ENCODE measurements around the gene OTUB2. TPM values are rescaled to one million over a fixed set of nuclear protein-coding genes. Genes with fewer than 3 reads are reported as not detected.

The OTUB2 gene
- polyA plus RNA-seq = under 1 TPM in 2 of 3 donors, not detected in 1; 0.22 to 0.33 TPM

DNA sequence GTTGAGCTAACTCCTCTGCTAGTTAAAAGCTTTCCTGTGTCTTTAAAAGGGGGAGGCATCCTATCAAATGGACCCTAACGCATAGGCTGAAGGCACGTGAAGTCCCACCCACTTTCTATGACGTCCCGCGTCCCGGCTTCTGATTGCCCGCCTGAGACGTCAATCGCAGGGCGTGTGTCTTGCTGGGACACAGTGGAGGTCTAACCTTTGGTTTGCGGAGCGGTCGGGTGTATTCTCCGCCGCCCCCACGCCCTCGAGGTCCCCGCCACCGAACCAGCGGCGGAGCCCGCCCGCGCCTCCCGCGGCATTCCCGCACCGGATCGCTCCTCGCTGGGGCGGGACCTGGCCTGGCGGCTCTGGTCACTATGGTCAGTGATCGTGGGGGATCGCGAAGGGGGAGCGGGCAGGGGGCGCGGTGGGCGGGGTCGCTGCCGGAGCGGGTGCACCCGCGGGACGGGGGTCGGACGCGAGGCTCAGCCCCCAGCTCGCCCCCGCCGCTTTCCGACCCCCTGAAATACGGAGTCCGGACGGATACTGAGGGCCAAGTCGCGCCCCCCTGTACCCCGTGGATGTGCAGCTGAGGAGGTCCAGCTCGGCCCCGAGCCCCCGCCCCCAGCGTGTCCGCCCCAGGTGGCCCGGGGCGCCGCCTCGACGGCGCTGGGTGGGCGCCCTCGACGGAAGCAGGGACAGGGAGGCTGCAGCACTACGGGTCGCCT is at the start of gene OTUB2:
Gene OTUB2, plus strand, starts transcription at position 168 of the 716 bp plus-strand sequence. Its CDS starts 198 bp downstream, at position 366.
- peaks cover 5 to 10% (median 6%) of the 10 kb centered on the region in 3 donors for H3K27me3 Mint-ChIP-seq (ENCODE audit: low read depth in 3 of 3)
- H3K27ac Mint-ChIP-seq = peak within 1 kb of the TSS in 2 of 6 donors; percentile 21 to 77
- DNase-seq = peak; percentile 93 to 96 (median 94)
- H3K4me1 Mint-ChIP-seq = peaks cover 7 to 11% of the 10 kb centered on the region in 2 donors
- no peaks in the 10 kb centered on the region for H3K36me3 Mint-ChIP-seq
- H3K4me3 Mint-ChIP-seq = peak within 1 kb of the TSS; percentile 80 to 86 (median 85)
- no peaks in the 10 kb centered on the region for H3K9me3 Mint-ChIP-seq

DNA sequence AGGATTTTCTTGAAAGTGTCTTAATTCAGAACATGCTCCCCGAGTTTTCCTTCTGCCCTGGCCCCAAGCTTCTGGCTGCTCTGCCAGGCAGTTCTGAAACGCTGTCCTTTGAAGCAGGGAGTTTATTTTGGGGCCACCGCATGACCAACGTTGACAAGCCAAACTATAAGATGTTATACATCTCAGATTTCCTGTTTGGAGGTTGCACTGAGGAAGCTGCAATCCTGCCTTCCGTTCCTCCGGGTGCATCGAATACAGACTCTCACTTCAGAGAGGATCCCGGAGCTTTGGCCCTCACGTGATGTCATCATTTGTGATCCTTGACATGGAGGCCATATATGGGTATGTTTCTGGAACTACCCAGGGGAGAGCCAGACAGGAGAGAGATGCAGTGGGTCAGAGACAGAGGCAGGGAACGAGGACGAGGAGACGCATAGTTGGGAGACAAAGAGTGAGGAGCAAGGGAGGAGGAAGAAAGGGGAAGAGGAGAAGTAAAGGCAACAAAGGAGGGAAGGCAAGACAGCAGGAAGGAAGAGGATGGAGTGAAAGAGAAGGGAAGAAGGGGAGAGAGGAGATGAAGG is 49.6 kb upstream of the OTUB2 start, which contains the start of gene ASB2:
Gene ASB2, minus strand, starts transcription at position 94 of the 581 bp plus-strand sequence. CDS start 12,031 bp downstream, outside the sequence.
- Mint-ChIP-seq H3K27ac (peak within 1 kb of the TSS in 3 of 6 donors; percentile 1 to 23 (median 11)), H3K9me3 (peaks cover 0 to 11% (median 2%) of the 10 kb centered on the region in 6 donors), H3K27me3 (ENCODE audit: low read depth in 3 of 3) (peaks cover 7 to 11% (median 8%) of the 10 kb centered on the region in 3 donors), H3K4me3 (peak within 1 kb of the TSS in 2 of 5 donors; percentile 4 to 67), H3K4me1 (peaks cover 30 to 40% of the 10 kb centered on the region in 2 donors), H3K36me3 (peaks cover 0 to 3% (median 0%) of the 10 kb centered on the region in 3 donors)
- no peak for DNase-seq

DNA sequence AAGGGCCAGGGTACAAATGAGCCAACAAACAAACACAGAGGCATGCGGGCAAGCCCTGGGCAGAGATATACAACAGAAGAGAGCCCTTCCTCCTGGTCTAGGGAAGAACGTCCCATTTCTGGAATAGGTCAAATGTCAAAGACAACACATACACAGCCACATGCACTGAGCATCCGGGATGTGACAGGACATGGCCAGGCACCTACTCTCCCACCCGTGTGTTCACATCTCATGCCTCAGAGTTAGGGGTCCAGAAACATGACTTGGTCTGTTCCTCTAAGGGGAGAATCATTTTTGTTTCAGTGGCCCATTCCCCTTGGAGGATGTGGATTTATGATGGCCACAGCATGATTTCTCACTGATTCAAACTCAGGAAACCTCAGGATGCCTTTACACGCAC is 49.0 kb upstream of the OTUB2 start:
- Mint-ChIP-seq H3K4me3 (no peak overlapping the region), H3K4me1 (peaks cover 29 to 38% of the 10 kb centered on the region in 2 donors), H3K27ac (no peak overlapping the region), H3K9me3 (peaks cover 0 to 11% (median 2%) of the 10 kb centered on the region in 6 donors), H3K27me3 (ENCODE audit: low read depth in 3 of 3) (peaks cover 7 to 11% (median 10%) of the 10 kb centered on the region in 3 donors), H3K36me3 (peaks cover 0 to 3% (median 0%) of the 10 kb centered on the region in 3 donors)
- no peak for DNase-seq

DNA sequence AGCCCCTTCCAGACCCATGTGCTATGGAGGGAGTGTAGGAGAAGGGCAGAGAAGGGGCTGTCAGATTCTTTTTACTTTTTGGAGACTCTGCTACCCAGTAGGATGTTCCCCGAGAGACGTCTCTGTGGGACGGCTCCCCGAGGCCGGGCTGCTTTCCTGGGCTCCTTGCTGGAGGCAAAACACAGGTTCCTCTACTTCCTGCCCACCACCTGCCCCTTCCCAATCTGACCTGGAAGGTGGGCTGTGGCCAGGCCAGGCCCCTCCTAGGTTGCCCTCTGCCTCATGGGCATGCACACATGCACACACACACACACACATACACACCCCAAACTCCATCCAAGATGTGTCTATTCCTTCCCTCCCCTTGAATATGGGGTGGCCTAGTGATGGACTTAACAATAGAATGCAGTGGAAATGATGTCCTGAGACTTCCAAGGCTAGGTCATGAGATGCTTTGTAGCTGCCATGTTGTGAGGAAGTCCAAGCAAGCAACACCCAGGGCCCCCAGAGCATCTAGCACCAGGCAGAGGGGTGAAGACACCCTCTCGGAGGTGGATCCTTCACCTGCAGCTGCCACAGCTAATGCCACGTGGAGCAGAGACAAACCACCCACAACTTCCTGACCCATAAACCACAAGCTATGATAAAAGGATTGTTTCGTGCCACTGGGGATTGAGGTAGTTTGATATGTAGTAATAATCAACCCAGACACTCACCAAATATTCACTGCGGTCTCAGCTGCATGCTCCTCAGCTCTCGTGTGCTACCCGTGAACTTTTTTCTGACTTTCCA is 48.2 kb upstream of the OTUB2 start:
- peaks cover 29 to 38% of the 10 kb centered on the region in 2 donors for H3K4me1 Mint-ChIP-seq
- peaks cover 0 to 3% (median 0%) of the 10 kb centered on the region in 3 donors for H3K36me3 Mint-ChIP-seq
- peak overlapping the region; percentile 9 to 71 (median 52) for H3K27ac Mint-ChIP-seq
- peak overlapping the region in 4 of 5 donors; percentile 10 to 52 (median 40) for H3K4me3 Mint-ChIP-seq
- H3K27me3 Mint-ChIP-seq (ENCODE audit: low read depth in 3 of 3) = peaks cover 7 to 11% (median 10%) of the 10 kb centered on the region in 3 donors
- peaks cover 0 to 11% (median 2%) of the 10 kb centered on the region in 6 donors for H3K9me3 Mint-ChIP-seq
- peak; percentile 54 to 66 (median 63) for DNase-seq

DNA sequence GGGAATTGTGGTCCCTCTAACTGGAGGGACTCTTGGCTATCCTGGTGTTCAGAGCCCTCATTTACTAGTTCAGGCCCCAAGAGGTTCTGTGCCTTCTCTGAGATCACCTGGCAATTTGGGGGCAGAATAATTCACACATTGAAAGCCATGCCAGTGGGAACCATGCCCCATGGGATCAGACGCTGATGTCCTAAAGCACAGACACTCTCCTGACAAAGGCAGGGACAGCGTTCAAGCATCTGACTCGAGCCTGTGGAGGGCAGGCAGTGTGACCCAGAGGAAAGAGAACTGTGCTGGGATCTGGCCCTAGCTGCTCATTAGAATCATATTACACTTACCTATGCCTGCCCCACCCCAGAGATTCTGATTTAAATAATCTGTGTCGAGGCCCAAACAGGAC is 47.4 kb upstream of the OTUB2 start:
- Mint-ChIP-seq H3K36me3 (peaks cover 0 to 3% (median 0%) of the 10 kb centered on the region in 3 donors), H3K27ac (peak overlapping the region in 5 of 6 donors; percentile 9 to 62 (median 51)), H3K9me3 (peaks cover 0 to 11% (median 2%) of the 10 kb centered on the region in 6 donors), H3K4me3 (no peak overlapping the region), H3K27me3 (ENCODE audit: low read depth in 3 of 3) (peaks cover 7 to 10% (median 8%) of the 10 kb centered on the region in 3 donors), H3K4me1 (peaks cover 29 to 38% of the 10 kb centered on the region in 2 donors)
- DNase-seq = no peak

DNA sequence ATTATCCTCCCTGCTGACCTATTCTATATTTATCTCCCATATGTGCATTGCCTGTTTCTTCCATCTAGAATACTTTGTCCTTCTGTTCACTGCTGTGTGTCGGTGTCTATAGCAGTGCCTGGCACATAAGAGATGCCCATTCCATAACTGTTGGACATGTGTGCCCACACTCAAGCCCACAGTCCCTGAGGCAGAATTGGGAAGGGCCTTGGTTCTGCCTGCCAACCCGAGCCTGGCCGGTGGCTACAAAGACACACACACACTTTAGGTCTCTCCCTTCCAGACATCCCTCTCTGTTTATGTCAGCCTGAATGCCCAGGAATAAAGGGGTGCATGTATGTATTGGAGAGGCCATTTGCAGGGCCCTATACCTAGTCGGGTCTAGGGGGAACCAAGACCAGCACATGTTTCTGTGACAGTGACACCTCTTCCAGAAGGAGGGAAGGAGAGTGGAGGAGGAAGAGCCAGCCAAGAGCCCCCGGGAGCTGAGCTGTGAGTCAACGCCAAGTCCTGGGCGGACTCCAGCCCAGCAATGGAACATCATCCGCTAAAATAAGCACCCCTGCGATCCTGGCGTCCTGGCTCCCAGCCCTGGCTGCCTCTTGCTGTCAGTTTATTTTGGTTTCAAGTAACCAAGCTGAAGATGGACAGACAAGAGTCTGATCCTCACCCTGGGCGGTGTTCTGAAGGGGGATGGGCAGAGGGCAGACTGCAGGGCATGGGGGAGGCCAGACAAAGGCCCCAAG is 45.5 kb upstream of the OTUB2 start:
- peaks cover 0 to 3% (median 0%) of the 10 kb centered on the region in 3 donors for H3K36me3 Mint-ChIP-seq
- peak overlapping the region in 1 of 6 donors; percentile 59 for H3K27ac Mint-ChIP-seq
- H3K27me3 Mint-ChIP-seq (ENCODE audit: low read depth in 3 of 3) = peaks cover 7 to 15% (median 8%) of the 10 kb centered on the region in 3 donors
- no peak for DNase-seq
- H3K4me1 Mint-ChIP-seq = peaks cover 29 to 38% of the 10 kb centered on the region in 2 donors
- H3K4me3 Mint-ChIP-seq = no peak overlapping the region
- peaks cover 0 to 11% (median 2%) of the 10 kb centered on the region in 6 donors for H3K9me3 Mint-ChIP-seq

DNA sequence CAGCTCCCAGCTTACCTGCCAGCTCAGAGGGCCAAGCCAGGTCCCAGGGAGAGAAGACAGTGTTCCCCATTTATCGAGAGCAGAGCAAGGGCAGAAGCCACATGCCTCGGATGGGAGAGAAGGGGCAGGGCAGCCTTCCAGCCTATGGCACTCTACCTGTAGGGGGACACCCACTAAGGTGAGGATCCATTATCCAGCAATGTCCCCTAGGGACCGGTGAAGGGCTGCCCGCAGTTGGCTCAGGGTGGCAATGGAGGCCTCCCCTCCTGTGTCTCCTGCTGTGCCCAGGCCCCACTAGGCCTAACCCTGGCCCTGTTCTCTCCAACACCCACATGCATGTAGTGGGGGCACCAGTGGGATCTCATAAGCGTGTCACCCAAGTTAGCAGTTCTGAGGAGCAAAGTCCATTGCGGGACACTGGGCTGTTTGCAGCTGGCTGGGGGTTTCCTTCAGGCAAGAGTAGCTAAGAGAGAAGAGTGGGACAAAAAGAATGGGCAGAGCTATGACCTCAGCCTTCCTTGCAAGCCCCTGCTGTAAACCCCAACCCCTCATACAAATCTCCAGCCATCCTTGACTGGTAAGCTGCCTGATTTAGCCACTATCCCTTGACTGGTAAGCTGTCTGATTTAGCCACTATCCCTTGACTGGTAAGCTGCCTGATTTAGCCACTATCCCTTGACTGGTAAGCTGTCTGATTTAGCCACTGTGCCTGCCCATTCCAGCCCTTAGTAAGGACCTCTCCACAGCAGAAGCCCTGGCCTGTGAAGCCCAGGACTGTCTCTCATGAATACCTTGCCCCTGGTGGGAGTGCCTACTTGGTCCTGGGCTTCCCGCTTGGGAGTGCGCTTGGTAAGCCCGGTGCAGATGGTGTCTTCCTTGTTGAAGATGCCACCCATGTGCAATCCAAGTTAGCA is 44.6 kb upstream of the OTUB2 start:
- peaks cover 23 to 29% of the 10 kb centered on the region in 2 donors for H3K4me1 Mint-ChIP-seq
- H3K36me3 Mint-ChIP-seq = no peaks in the 10 kb centered on the region
- H3K27ac Mint-ChIP-seq = peak overlapping the region in 1 of 6 donors; percentile 21
- DNase-seq = no peak
- H3K9me3 Mint-ChIP-seq = peaks cover 0 to 11% (median 2%) of the 10 kb centered on the region in 6 donors
- H3K27me3 Mint-ChIP-seq (ENCODE audit: low read depth in 3 of 3) = peaks cover 6 to 15% (median 7%) of the 10 kb centered on the region in 3 donors
- H3K4me3 Mint-ChIP-seq = no peak overlapping the region

DNA sequence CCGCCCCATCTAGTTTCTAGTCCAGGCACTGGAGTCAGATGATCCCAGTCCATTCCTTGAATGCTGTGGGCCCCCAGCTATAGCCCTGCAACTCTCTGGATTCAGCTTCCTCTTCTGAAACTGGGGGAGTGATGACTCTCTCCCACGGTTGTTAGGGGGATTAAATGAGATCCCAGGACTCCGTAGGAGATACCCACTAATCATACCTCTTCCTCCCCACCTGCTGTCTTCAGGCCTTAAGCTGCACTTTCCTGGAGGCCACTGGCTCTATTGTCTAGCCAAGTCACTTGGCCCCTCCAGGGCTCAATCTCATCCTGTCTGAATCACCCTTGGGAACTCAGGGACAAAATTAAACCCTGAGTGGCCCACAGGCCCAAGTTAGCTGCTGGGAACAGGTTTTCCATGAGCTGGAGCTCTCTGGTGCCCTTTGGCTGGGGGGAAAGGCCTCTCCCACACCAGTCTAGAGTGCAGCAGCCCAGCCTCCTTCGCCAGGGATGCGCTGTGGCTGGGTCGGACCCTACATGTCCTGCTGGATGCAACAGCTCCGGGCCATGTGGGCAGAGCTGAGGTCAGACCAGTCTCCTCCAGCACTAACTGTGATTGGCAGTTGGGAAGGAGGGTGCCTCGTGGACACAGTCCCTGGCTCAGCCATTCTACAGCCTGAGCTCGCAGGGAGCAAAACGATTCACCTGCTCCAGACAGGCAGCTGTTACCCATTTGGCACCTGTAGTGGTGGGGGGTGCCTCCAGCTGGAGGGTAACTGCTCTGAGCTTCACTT is 43.7 kb upstream of the OTUB2 start:
- Mint-ChIP-seq H3K9me3 (peaks cover 0 to 11% (median 1%) of the 10 kb centered on the region in 6 donors), H3K27me3 (ENCODE audit: low read depth in 3 of 3) (peaks cover 6 to 15% (median 7%) of the 10 kb centered on the region in 3 donors), H3K4me3 (no peak overlapping the region), H3K4me1 (peaks cover 18 to 20% of the 10 kb centered on the region in 2 donors), H3K27ac (no peak overlapping the region), H3K36me3 (no peaks in the 10 kb centered on the region)
- no peak for DNase-seq

DNA sequence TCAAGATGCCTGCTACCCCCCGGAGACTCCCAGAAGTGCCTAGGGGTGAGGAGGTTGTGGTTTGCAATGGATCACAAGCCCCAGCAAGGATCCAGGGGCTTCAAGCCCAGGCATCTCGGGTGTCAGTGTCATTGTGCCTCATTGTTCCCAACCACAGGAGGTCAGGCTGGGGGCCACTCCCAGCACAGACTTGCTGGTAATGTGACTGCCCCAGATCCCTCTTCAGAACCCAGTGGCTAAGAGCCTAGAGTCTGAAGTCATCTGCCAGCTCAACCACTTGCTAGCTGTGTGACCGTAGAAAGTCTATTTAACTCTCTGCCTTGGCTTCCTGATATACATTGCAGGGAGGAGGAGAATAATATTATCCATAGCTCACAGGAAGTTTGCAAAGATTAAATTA is 42.1 kb upstream of the OTUB2 start:
- Mint-ChIP-seq H3K4me3 (no peak overlapping the region), H3K4me1 (peaks cover 1 to 4% of the 10 kb centered on the region in 2 donors), H3K36me3 (no peaks in the 10 kb centered on the region), H3K27ac (no peak overlapping the region), H3K9me3 (no peaks in the 10 kb centered on the region), H3K27me3 (ENCODE audit: low read depth in 3 of 3) (peaks cover 0 to 9% (median 5%) of the 10 kb centered on the region in 3 donors)
- no peak for DNase-seq

DNA sequence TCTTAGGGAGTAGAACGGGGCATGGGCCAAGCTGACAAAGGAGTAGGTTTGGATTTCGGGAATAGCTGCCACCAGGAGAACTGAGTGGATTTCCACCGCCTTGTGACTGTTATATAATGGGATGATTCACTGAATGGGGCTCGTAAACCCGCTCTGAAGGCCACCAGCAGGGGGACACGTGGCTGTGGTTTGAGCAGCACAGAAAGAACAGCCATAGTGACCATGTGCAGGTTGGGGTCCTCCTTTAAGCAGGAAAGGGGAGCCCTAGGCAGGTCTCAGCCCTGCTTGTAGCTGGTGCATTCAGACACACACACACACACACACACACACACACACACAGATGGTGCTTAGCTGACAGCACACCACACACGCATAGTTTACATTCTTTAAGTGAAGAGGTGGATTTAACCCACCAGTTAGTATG is 41.1 kb upstream of the OTUB2 start:
- Mint-ChIP-seq H3K4me1 (no peaks in the 10 kb centered on the region), H3K27ac (no peak overlapping the region), H3K9me3 (no peaks in the 10 kb centered on the region), H3K36me3 (no peaks in the 10 kb centered on the region), H3K27me3 (ENCODE audit: low read depth in 3 of 3) (peaks cover 2 to 9% (median 5%) of the 10 kb centered on the region in 3 donors), H3K4me3 (no peak overlapping the region)
- DNase-seq = no peak

DNA sequence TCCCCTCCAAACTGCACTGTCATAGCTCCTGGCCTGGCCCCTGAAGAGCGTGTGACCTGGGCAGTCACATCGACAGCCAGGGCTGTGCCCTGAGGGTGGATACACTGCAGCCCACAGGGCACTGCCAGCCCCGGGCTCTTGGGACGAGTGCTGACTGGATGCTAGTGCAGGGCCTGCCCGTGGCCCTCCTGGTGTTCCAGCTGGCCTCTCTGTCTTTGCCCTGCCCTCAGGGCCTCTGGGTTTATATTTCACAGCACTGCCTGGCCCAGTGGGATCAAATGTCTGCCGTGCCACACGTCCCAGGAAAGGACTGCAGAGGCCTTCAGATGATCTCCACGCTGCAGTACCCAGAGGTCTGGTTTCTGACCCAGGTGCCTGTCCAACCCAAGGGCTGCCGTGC is 39.2 kb upstream of the OTUB2 start:
- H3K27ac Mint-ChIP-seq = no peak overlapping the region
- H3K36me3 Mint-ChIP-seq = no peaks in the 10 kb centered on the region
- H3K4me1 Mint-ChIP-seq = no peaks in the 10 kb centered on the region
- no peak overlapping the region for H3K4me3 Mint-ChIP-seq
- no peak for DNase-seq
- H3K9me3 Mint-ChIP-seq = no peaks in the 10 kb centered on the region
- peaks cover 2 to 7% (median 7%) of the 10 kb centered on the region in 3 donors for H3K27me3 Mint-ChIP-seq (ENCODE audit: low read depth in 3 of 3)

All from immature natural killer cell (primary cell).